Urothelium cell line (cell line): ENCODE data around the gene NRF1.

Source experiments
- DNase-seq: peaks from one replicate; pipeline ENCODE4 v3.0.0; 2011; ENCODE audit warnings: low spot score, mixed read lengths
- FAIRE-seq: peaks from 2 replicates; lab custom pipeline; 2011; peaks lifted over from hg19 to GRCh38; lab: Jason Lieb, UNC

Gene NRF1

GRCh38 chr7:129724796-129725195, 113.3 kb downstream of the NRF1 start:
- DNase-seq = no peak
- no peak for FAIRE-seq

DNA sequence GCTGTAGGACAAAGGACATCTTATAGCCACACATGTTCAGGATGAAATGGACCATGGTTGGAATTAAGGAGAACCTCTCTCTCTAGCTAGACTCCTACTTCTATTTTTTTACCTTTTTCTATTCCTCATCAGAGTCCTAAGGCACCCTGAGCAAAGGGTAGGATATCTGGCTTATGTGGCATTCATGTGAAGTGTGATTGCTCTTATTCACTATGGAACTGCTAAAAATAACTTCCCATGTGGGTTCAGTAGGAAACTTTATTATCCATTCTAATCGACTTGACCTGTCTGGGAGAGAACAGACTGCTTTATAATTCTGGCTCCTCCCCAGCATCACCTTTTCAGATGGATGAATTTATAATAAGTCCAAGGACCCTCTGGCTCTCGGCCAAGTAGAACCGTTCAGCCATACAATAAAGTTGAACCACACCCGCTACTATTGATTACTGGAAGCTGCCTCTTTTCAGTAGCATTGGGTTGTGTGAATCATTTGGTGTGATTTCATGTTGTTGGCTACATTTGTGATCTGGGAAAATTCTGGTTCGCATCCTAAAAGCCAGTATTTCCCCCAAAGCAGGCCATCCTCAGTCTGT, 117.5 kb downstream of the NRF1 start:
- no peak for FAIRE-seq

GRCh38 chr7:129729511-129729910, 118.0 kb downstream of the NRF1 start:
- DNase-seq (no peak), FAIRE-seq (no peak)

More for the DNA sequence above, 117.5 kb downstream of the NRF1 start:
- DNase-seq = no peak

- FAIRE-seq (no peak), DNase-seq (no peak)
These were observed 118.6 kb downstream of the NRF1 start for GRCh38 chr7:129730159-129730558.

DNA sequence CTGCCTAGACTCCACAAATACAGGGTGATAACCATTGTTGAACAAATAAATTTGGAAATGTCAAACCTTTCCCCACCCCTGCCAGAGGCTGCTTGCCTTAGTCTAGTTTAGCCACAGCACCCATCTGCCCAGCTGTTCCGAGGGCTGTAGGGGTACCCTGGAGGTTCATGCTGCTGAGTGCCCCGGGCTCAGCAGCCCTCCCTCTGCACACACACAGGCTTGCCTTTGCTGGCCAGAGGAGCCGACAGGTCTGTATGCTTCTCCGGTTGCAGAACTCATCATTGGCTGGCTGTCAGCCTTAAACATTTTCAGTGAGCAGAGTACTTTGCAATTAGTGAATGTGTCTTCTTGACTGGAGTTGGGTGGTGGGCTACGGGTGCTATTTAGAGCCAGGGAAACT, 122.9 kb downstream of the NRF1 start:
- DNase-seq (no peak), FAIRE-seq (no peak)

- DNase-seq (no peak), FAIRE-seq (no peak)
These were observed 127.9 kb downstream of the NRF1 start for GRCh38 chr7:129739427-129739826.

DNA sequence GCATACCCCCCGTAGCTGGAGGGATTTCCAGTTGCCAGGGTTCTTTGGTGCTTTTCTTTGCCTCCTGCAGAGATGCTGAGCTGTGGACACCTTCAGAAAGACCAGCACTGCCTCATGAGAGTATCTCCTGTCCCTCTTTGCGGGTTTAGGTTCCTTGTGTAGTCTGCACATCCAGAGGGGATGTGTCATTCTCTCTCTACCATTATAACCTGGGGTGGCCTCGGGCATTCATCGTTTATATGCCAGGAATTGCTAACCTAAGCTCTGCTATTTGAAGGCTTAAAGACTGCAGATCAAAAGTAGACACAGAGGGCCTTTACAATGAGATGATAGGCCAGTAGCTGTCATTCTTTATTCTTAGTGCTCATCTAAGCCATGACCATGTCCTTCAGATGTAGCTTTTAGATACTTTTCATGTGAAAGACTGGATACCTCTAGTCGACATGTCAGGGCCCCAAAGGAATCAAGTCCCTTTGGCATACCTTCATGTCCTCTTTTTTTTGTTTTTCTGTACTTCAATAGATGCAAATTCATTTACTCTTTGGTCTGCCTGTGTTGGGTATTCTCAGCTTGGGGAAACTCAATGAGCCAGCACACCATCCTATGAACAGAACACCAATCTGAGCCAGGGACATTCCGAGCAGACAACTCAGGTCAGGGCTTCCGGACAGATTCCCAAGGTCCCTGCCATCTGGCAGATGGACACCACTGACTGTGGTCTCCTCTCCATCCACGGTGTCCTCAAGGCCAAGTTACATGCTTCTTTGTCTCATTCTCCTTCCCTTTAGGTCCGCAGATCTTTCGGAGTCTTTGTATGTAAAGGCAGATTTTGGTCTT, 129.3 kb downstream of the NRF1 start:
- FAIRE-seq (no peak), DNase-seq (no peak)

DNA sequence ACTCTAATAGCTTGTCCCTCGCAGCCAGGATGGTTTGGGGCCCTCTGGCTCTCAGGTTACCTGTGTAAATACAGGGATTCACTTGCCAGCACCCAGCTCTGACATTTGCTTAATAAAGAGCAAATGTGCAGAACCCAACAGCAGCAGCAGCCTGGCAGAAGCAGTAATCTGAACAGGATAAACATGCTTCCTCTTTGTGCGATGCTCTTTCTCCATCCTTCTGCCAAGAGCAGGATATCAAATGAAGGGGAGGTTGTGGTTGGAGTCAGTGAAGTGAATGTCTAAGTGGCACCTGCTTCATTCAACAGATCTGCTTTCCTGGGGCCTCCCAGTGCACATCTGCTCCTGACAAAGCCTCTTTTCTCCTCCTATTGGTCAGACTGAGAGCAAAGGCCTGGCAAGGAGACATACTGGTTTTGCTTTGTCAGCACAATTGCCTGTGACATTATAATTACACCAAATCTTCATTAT, 130.3 kb downstream of the NRF1 start:
- DNase-seq (no peak), FAIRE-seq (no peak)

DNA sequence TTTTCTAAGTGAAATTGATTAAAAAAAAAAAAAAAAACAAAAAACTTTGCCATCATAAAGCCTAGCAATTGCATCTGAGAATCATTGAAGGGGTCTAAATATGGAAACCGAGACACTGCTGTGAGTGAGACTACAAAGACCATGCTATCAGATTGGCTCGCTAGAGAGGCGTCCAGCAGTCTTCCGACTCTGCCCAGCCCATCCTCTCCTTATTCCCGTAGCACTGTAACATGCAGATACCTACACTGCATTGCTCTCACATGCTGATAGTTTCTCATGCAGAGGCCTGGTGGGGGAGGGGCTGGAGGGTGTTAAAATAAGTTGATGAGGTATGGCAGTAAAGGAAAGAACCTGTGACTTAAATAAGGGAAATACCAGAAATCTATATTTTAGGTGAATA, 130.7 kb downstream of the NRF1 start:
- FAIRE-seq (no peak), DNase-seq (no peak)

GRCh38 chr7:129746857-129747529, 135.5 kb downstream of the NRF1 start:
- FAIRE-seq (no peak), DNase-seq (no peak)

DNA sequence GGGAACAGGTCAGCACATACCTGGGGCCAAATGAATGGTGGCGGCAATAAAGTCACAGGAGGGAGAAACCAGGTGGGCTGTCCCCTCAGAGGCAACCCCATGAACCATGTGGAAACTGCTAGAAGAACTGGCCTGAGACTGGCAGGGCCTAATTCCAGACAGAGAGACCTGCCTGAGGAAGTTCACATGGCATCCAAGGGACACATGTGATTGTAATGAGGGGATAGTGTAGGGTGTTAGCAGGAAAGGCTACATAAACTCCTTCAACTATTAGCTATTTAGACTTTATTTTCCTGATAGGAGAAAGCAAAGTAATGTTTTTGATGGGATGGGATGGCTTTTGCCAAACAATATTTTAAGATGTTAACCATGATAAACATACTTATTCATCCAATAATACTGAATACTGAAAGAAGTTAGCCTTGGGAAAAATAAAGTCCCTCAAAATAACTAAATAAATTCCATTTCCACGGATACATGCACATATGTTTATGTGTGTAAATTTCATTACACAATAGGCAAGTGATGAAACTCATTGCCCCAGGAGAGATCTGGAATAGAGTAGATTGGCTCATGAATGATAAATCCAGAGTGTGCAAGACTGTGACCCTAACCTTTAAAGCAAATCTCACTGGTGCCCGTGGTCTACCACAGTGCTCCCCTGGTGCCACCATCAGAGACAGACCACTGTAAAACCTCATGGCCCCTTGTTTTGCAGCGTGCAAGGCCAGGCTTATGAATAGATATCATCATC, 137.0 kb downstream of the NRF1 start:
- DNase-seq = no peak
- FAIRE-seq = no peak

GRCh38 chr7:129750091-129750490, 138.6 kb downstream of the NRF1 start:
- DNase-seq = no peak
- no peak for FAIRE-seq

- no peak for FAIRE-seq
- no peak for DNase-seq
These were observed 139.0 kb downstream of the NRF1 start for GRCh38 chr7:129750501-129750900.

DNA sequence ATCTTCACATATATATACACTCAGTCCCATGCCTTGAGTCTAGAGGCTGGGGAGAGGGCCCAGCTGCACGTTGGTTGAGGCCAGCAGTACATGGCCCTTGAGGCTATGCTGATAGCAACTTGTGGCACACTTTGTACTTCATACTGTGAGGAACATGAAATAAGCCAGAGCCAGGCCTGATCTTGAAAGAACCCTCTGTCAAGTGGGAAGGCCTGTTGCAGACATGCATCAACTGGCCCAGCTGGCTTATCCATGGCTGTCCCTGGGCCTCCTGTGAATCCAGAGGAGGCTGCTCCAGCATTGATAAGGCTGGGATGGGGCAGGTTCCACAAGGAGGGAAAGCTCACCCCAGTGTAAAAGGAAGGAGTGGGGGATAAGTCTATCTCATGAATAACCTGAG, 140.4 kb downstream of the NRF1 start:
- DNase-seq (no peak), FAIRE-seq (no peak)

- FAIRE-seq (no peak), DNase-seq (no peak)
These were observed 141.2 kb downstream of the NRF1 start for GRCh38 chr7:129752760-129753159.

DNA sequence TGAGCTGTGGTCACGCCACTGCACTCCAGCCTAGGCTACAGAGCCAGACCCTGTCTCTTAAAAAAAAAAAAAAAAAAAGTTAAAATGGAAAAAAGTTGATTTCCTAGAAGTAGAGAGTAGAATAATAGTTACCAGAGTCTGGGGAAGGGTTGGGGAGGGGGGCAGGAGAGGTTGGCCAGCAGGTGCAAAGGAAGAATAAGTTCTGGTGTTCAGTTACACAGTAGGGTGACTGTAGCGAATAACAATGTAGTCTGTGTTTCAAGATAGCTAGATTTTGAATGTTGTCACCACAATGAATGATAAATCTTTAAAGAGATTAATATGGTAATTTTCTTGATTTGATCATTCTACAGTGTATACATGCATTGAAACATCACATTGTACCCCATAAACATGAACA, 142.9 kb downstream of the NRF1 start:
- FAIRE-seq (no peak), DNase-seq (no peak)

DNA sequence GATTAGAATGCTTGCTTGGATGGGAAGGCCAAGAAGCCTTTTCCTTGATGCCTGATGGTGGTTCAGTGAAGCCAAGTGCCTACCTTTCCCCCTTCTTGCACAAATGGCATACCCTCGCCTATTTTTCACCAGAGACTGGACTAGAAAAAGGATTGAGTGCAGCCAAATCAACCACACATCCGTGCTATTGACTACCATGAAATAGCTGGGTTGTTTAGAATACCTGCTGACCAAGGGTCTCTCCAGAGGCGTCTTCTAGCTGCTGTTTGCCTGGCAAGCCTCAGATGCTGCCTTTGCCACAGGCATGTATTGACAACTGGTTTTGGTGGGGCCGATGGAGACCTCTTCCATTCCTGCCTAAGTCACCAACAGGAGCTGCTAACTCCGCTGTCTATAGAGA, 146.5 kb downstream of the NRF1 start:
- DNase-seq = no peak
- no peak for FAIRE-seq

DNA sequence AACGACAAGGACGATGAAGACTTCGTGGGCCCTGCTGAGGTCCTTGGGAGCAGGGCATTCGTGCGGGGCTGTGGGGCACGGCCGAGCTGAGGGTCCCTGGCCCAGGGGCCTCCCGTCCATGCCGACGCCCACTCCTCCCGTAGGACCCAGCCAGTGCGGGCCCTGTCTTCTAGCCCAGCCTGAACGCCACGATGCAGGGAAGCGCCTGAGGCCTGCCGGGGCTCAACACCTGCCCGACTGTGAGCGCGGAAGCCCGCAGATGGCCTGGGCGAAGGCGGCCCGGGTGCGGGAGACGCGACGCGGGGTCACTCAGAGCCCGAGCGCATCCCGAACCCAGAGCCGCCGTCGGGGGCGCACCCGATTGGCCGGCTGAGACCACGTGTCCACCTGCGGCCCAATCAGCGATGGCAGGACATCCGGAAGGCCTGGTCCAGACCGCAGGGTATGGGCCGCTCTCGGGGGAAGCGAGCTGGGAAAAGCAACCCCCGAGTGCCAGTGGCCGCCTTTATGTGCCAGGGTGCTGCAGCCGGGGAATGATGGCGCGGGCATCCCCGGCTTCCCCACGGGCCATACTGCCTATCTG, 151.0 kb downstream of the NRF1 start:
- FAIRE-seq = no peak

DNA sequence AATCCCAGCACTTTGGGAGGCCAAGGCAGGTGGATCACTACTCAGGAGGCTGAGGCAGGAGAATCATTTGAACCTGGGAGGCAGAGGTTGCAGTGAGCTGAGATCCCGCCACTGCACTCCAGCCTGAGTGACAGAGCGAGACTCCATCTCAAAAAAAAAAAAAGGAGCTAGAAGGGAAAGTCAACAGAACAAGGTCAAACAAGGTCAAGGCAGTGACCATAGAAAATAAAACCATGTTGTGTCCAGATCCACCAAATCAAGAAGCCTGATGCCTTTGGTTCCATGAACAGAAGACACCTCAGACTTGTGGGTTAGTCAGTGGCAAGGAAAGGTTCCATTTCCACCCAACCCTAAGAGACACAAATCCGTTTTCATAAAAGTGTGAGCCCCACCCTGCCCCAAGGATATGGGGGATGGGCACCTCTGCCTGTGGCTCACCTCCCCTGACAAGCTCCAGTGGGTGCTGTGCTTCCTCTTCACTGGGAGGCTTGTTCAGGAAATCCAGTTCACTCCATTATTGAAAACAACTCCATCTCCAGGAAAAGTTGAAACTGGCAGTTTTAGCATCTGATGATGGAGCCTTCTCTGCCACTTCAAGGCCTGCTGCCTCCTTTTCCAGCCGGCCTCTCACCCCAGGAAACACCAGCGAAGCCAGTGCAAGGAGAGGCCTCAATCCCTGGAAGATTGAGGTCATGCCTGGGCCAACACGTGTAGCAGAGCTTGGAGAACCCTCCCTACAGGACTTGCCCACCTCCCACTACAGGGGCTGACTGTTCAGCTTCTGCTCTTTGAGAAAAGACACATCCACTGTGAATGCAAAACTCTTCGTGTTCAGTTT, 152.9 kb downstream of the NRF1 start:
- DNase-seq = no peak
- no peak for FAIRE-seq

More for the DNA sequence above, 151.0 kb downstream of the NRF1 start:
- no peak for DNase-seq

GRCh38 chr7:129765352-129765751, 153.8 kb downstream of the NRF1 start:
- FAIRE-seq = no peak
- DNase-seq = no peak
